ENCODE measurements around the gene GUCY1A2.

Gene GUCY1A2

DNA sequence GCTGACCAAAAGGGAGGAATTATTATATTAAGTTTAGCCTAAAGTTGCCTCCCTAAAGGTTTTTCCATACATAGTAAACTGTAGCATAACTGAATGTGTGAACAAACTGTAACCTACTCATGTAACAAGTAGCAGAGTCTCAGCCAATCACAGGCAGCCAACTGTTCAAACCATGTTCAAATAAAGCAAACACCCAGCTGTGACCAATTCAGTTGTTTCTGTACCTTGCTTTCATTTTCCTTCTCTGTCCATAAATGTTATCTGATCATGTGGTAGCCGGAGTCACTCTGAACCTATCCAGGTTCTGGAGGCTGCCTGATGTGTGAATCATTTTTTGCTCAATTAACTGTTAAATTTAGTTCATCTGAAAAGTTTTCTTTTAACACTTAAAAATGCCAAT is 373.5 kb downstream of the GUCY1A2 start:
- no peak for DNase-seq (ENCODE audit: low read depth, low spot score)

DNA sequence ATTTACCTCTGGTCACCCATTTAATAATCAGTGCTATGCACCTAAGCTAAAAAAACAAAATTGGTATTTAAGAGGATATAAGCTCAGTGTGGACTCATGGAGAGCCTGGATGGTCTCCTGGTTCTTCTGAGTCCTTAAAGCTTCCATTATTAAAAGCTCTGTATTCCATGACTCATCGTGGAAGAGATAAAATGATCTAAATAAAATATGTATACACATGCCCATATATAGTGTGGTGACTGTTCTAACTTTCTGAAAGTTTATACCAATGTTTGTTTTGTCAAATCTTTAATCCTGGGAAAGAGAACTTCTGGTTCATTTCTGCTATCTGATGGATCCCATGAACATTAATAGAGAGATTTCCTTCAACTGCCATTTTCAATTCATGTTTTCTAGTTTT is 375.9 kb downstream of the GUCY1A2 start:
- no peak for DNase-seq (ENCODE audit: low read depth, low spot score)

DNA sequence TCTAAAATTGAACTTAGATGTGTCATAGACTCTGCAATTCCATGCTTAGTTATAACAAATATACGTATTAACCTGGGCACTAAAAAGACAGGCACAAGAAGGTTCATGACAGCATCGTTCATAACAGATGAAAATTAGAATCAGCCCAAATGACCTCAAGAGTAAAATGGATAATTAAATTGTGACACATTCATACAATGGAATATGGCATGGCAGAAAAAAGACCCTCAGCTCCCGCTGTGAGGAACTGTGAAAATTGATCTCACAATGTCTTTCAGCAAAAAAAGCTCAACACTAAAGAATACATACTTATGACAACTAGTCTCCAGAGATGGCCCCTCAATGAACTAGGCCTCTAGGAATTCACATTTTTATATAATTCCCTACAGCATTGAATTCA is 386.0 kb downstream of the GUCY1A2 start:
- DNase-seq (ENCODE audit: low read depth, low spot score): no peak

DNA sequence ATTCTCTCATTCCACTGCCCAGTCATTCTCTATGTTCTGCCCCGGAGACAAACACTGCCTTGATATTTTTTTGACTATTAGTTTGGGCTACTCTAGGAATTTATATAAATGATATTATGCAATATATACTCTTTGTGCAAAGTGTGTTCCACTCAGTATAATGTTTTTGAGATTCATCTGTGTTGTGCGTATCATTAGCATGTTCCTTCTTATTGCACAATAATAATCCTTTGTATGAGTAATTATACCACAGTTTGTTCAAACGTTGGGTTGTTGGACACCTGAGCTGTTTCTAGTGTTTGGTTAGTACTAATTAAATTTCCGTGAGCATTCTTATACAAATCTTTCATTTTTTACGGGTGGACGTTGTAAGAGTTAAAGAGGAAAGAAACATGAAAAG is 390.6 kb downstream of the GUCY1A2 start:
- no peak for DNase-seq (ENCODE audit: low read depth, low spot score)

DNA sequence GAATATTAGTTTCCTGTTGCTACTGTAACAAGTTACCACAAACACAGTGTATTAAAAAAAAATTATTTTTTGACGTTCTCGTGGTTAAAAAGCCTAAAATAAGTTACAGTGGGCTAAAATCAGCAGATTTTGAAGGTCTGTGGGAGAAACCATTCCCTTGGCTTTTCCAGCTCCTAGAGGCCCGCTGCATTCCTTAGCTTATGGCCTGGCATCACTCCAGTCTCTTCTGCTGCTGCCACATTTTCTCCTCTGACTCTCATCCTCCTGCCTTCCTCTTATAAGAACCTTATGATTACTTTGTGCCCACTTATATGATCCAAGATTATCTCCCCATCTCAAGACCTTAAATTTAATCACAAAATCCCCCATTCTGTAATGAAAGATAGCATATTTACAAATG is 392.7 kb downstream of the GUCY1A2 start:
- no peak for DNase-seq (ENCODE audit: low read depth, low spot score)

DNA sequence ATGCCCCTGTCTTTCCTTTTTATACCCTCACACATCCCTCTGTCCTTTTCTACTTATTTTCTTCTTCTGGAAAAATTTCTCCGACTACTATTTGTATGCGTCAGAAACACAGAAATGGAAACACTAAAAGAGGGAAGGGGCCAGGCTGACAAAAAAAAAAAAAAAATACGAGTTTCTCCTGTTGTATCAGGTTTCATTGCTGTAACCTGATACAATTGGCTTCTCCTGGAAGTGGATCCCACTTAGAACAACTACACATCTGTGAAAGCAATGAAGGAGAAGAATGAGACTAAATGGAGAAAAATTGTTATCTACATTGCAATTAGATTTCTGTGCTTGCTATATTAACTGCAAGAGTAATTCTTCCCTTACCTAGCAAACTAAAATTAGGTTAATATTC is 393.9 kb downstream of the GUCY1A2 start:
- DNase-seq (ENCODE audit: low read depth, low spot score): no peak
